Mucosa of stomach (tissue), 1 donor: Measurements from ENCODE around the gene XBP1.
"Not testable (repeated sequence)": the region's sequence is repeated elsewhere in the genome, so short reads cannot be mapped to it uniquely, and the experiment has no call there.

ENCODE experiments used
- H3K27me3 ChIP-seq: one replicate; pipeline ENCODE4 v1.7.0; 2013; ENCODE audit warnings: mild to moderate bottlenecking, low read length; ENCODE audit not compliant: control insufficient read depth, insufficient read depth
- H3K36me3 ChIP-seq: one replicate; pipeline ENCODE4 v1.7.0; 2013; ENCODE audit warnings: low read length; ENCODE audit not compliant: control insufficient read depth, insufficient read depth
- H3K4me1 ChIP-seq: one replicate; pipeline ENCODE4 v1.7.0; 2013; ENCODE audit warnings: mild to moderate bottlenecking, low read length; ENCODE audit not compliant: control insufficient read depth, insufficient read depth
- H3K4me3 ChIP-seq: one replicate; pipeline ENCODE4 v1.7.0; 2013; ENCODE audit warnings: low read length
- H3K9ac ChIP-seq: one replicate; pipeline ENCODE4 v1.7.0; 2013; ENCODE audit warnings: mild to moderate bottlenecking, low read length, moderate library complexity
- H3K9me3 ChIP-seq: one replicate; pipeline ENCODE4 v1.7.0; 2013; ENCODE audit warnings: mild to moderate bottlenecking, low read length, moderate library complexity; ENCODE audit not compliant: control insufficient read depth
- donor health status: Pancreatic carcinoma.

XBP1 gene

GRCh38 chr22:28830441-28830840 lies 30.1 kb upstream of the XBP1 start:
- Histone ChIP-seq H3K9me3 (no peaks in the 10 kb centered on the region), H3K36me3 (no peaks in the 10 kb centered on the region), H3K9ac (no peak overlapping the region), H3K27me3 (no peaks in the 10 kb centered on the region), H3K4me1 (peaks cover 24% of the 10 kb centered on the region), H3K4me3 (no peak overlapping the region)

DNA sequence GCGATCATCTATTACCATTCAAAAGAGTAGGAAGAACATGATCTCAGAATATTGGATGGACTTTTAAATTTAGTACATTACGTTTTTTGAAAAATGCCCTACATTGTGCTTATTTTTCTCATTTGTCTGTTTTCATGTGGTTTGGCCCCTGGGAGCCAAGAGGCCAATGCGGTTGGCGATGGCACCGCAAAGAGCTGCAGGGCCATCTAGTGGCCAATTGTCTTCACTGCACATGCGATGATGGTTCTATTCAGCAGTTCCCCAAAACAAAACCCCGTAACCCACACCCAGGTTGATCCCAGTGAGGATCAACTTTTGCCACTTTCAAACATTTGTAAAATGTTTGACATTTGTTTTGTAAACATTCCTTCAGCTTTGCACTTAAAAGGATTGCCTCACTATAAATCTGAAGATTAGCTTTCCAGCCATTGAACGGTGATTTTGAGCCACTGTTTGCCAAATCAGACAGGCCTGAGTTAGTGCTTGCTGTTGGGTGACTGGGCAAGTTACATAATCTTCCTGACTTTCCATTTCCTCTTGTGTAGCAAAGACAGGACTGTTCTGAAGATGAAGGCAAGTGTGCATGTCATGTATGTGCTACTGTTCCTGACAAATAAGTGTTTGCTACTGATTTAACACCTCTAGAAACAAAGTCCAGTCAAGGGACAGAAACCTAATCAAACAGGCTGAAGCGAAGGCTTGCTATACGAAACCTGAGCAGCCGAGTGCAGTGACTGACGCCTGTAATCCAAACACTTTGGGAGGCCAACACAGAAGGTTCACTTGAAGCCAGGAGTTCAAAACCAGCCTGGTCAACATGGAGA lies 29.2 kb upstream of the XBP1 start:
- peak overlapping the region; percentile 4 for H3K9ac ChIP-seq
- no peak overlapping the region for H3K4me3 ChIP-seq
- peaks cover 24% of the 10 kb centered on the region for H3K4me1 ChIP-seq
- H3K9me3 ChIP-seq: no peaks in the 10 kb centered on the region
- no peaks in the 10 kb centered on the region for H3K27me3 ChIP-seq
- H3K36me3 ChIP-seq: no peaks in the 10 kb centered on the region

DNA sequence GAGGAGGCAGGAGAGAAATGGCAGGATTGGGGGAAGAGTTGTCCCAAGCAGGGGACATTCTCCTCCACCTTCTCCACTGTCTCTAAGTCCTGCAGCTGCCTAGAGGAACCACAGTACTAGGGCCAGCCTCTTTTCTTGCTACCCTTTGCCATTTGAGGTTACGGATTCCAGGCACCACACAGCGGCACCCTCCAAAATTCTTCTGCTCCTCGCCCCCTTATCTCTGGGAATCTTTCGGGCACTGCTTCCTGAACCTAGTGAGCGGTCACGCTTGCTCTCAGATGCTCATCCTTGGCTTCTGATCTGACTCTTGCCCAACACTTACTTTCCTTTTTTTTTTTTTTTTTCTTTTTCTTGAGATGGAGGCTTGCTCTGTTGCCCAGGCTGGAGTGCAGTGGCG lies 26.6 kb upstream of the XBP1 start:
- H3K4me3 ChIP-seq: no peak overlapping the region
- peaks cover 39% of the 10 kb centered on the region for H3K4me1 ChIP-seq
- no peak overlapping the region for H3K9ac ChIP-seq
- no peaks in the 10 kb centered on the region for H3K27me3 ChIP-seq
- H3K36me3 ChIP-seq: no peaks in the 10 kb centered on the region
- H3K9me3 ChIP-seq: no peaks in the 10 kb centered on the region

DNA sequence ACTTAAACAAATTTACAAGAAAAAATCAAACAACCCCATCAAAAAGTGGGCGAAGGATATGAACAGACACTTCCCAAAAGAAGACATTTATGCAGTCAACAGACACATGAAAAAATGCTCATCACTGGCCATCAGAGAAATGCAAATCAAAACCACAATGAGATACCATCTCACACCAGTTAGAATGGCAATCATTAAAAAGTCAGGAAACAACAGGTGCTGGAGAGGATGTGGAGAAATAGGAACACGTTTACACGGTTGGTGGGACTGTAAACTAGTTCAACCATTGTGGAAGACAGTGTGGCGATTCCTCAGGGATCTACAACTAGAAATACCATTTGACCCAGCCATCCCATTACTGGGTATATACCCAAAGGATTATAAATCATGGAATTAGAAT lies 26.1 kb upstream of the XBP1 start:
- not testable (repeated sequence) for H3K36me3 ChIP-seq, H3K27me3 ChIP-seq, H3K9ac ChIP-seq, H3K4me3 ChIP-seq, H3K9me3 ChIP-seq
- H3K4me1 ChIP-seq: peaks cover 39% of the 10 kb centered on the region

- peaks cover 36% of the 10 kb centered on the region for H3K4me1 ChIP-seq
- not testable (repeated sequence) for H3K9ac ChIP-seq, H3K9me3 ChIP-seq, H3K36me3 ChIP-seq, H3K27me3 ChIP-seq, H3K4me3 ChIP-seq
These were observed 24.1 kb upstream of the XBP1 start for GRCh38 chr22:28824455-28824854.

DNA sequence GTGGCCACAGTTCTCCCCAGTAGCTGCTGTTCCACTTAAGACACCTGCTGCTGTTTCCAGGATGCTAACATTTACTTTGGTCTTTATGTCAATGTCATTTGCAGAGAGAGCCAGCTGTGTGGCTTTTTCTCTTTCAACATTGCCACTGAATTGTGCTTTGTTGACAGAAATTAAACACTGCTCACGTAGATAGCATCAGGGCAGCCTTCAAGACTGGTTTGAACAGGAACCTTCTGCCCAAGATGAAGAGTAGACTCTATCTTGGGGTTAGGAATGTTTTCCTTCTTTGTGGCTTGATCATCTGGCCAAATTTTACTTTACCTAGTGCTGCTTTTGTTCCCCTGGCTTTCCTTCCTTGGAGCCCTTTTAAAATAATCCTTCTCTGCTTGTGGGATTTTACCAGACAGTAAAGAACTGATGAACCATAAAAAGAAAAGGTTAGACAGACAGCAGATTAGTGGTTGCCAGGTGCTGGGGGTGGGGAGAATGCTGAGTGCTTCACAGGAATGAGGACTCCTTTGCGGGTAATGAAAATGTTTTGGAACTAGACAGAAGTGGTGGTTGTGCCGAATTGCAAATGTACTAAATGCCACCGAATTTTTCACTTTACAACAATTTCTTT lies 22.7 kb upstream of the XBP1 start:
- no peaks in the 10 kb centered on the region for H3K27me3 ChIP-seq
- no peaks in the 10 kb centered on the region for H3K36me3 ChIP-seq
- no peaks in the 10 kb centered on the region for H3K9me3 ChIP-seq
- peaks cover 44% of the 10 kb centered on the region for H3K4me1 ChIP-seq
- no peak overlapping the region for H3K9ac ChIP-seq
- H3K4me3 ChIP-seq: no peak overlapping the region

GRCh38 chr22:28821452-28821851 lies 21.1 kb upstream of the XBP1 start:
- H3K9ac ChIP-seq: no peak overlapping the region
- H3K9me3 ChIP-seq: no peaks in the 10 kb centered on the region

DNA sequence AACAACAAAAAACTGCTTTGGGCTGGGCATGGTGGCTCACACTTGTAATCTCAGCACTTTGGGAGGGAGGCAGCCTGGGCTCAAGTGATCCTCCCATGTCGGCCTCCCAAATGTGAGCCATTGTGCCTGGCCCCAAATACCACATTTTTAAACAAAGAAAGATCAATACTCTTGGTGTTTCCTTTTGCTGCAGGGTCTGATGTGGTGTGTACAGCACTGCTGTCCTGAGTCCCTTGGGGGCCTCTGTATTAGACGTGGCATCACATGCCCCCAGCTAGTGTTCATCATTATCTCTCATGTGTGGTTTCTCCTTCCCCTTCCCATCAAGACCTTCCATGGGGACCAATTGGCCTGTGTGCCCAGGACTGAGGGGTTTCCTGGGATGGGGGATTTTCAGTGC lies 20.5 kb upstream of the XBP1 start:
- Histone ChIP-seq H3K9ac (no peak overlapping the region), H3K9me3 (no peaks in the 10 kb centered on the region)

More at GRCh38 chr22:28821452-28821851, 21.1 kb upstream of the XBP1 start:
- Histone ChIP-seq H3K4me1 (peaks cover 58% of the 10 kb centered on the region), H3K4me3 (no peak overlapping the region), H3K36me3 (no peaks in the 10 kb centered on the region), H3K27me3 (no peaks in the 10 kb centered on the region)

GRCh38 chr22:28819253-28820096 lies 19.1 kb upstream of the XBP1 start:
- H3K4me1 ChIP-seq: peaks cover 73% of the 10 kb centered on the region
- H3K9me3 ChIP-seq: no peaks in the 10 kb centered on the region
- no peaks in the 10 kb centered on the region for H3K36me3 ChIP-seq
- no peaks in the 10 kb centered on the region for H3K27me3 ChIP-seq
- H3K9ac ChIP-seq: peak overlapping the region; percentile 54
- H3K4me3 ChIP-seq: peak overlapping the region; percentile 37

More for the DNA sequence above, 20.5 kb upstream of the XBP1 start:
- no peaks in the 10 kb centered on the region for H3K27me3 ChIP-seq
- no peak overlapping the region for H3K4me3 ChIP-seq
- peaks cover 59% of the 10 kb centered on the region for H3K4me1 ChIP-seq
- H3K36me3 ChIP-seq: no peaks in the 10 kb centered on the region

DNA sequence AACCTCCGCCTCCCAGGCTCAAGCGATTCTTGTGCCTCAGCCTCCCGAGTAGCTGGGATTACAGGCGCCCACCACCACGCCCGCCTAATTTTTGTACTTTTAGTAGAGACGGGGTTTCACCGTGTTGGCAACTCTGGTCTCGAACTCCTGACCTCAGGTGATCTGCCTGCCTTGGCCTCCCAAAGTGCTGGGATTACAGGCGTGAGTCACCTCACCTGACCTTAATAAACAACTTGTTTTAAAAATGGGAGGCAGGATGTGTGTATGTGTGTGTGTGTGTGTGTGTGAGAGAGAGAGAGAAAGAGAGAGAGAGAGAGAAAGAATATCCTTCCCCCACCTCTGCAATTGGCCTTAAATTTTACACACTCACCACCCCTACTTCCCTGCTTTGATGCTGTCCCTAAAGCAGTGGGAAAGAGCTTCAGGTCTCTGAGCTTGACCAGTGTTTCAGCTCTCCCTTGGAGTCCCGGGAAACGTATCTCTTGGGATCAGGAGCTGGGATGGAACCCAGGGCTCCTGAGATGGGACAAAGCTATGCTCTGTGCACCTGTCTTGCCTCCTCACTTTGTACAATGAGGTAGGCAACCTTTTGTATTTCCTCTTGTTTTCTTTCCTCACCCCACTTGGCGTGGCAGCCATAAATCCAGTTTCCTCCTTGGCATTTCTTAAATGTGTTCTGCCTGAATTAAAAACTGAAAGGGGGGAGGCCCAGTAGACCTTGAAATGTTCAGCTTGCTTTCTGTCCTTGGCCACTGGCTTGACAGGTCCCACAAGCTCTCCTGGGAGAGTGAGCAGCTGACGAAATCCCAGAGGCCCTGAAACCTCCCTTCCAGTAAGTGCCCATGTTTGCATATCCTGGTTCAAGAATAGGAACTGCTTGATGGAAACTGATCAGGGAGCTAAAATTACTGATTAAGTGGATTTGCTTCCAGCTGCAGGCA lies 17.8 kb upstream of the XBP1 start:
- Histone ChIP-seq H3K4me1 (peaks cover 81% of the 10 kb centered on the region), H3K36me3 (no peaks in the 10 kb centered on the region), H3K27me3 (no peaks in the 10 kb centered on the region), H3K4me3 (no peak overlapping the region), H3K9ac (peak overlapping the region; percentile 54), H3K9me3 (no peaks in the 10 kb centered on the region)

GRCh38 chr22:28817064-28817463 lies 16.7 kb upstream of the XBP1 start:
- Histone ChIP-seq H3K4me1 (peaks cover 81% of the 10 kb centered on the region), H3K4me3 (no peak overlapping the region), H3K9ac (no peak overlapping the region), H3K36me3 (no peaks in the 10 kb centered on the region), H3K9me3 (no peaks in the 10 kb centered on the region), H3K27me3 (no peaks in the 10 kb centered on the region)
